NOMO-1 treated with dmso at 0.1 percent for 144 hours (cell line): ENCODE data around the gene APOBEC4.

Experiments
- DNase-seq: peaks from one replicate; lab custom pipeline; 2025; ENCODE audit not compliant: unreplicated experiment; lab: John Stamatoyannopoulos, UW

Gene APOBEC4

GRCh38 chr1:183675883-183676585, 22.9 kb upstream of the APOBEC4 start:
- DNase-seq: no peak

- no peak for DNase-seq
These were observed 22.3 kb upstream of the APOBEC4 start for GRCh38 chr1:183675381-183675780.

DNA sequence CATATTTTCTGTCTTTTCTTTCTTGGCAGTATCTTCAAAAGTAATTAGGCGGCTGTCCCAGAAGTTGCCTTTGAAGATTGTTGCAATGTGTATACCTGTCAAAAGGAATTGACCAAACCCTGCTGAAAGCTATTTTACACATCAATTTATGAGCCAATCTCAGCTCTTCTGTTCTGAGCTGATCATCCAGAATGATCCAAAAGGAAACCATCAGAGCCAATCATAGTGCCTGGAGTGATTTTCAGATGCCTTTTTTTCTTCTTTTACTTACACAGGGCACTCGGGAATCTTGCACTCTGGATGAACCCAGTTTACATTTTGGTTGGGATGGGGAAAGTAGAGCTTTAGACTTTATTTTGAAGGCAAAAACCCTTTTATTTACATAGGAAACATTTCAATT, 21.8 kb upstream of the APOBEC4 start:
- no peak for DNase-seq

GRCh38 chr1:183674339-183674738, 21.2 kb upstream of the APOBEC4 start:
- no peak for DNase-seq

GRCh38 chr1:183673605-183674323, 20.6 kb upstream of the APOBEC4 start:
- no peak for DNase-seq

- DNase-seq: no peak
These were observed 17.1 kb upstream of the APOBEC4 start for GRCh38 chr1:183670169-183670568.

DNA sequence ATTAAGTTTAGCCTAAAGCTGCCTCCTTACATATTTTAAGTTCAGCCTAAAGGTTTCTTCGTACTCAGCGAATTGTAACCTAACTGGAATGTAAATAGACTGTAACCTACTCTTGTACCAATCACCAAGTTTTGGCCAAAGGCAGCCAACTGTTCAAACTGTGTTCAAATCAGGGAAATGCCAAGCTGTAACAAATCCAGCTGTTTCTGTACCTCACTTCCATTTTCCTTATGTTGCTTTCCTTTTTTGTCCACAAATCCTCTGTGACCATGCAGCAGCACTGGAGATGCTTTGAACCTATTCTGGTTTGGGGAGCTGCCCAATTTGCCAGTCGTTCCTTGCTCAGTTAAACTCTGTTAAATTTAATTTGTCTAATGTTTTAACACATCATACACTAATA, 3.2 kb upstream of the APOBEC4 start:
- DNase-seq: no peak

GRCh38 chr1:183655562-183656075, 2.5 kb upstream of the APOBEC4 start:
- peak; percentile 49 for DNase-seq

- DNase-seq: no peak
These were observed 1.6 kb upstream of the APOBEC4 start for GRCh38 chr1:183654706-183655105.

DNA sequence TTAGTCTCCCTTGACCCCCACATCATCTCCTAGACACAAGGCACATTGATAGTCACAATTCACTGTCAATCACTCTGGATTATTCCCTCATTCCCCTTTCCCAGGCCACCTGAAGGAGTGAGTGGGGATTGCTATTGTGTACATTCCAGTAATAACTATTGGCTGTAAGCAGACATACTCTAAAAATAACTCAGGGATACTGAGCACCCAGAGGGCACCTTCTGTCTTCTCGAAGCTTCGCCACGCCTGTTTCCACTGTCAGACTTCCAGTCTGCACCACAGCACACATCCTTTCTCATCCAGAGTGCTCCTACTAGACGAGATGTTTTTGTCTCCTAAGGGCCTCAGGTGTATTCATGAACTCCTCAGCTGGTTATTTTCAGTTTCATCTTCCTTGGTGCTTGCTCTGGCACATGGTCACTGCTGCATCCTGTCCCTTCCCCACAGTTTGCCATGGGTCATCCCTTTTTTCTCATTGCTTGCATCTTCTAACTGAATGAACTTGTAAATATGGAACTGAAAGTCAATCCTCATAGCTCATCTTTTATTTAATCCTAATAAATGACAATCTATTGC, 848 bp upstream of the APOBEC4 start:
- no peak for DNase-seq

GRCh38 chr1:183653462-183653794, 312 bp upstream of the APOBEC4 start:
- no peak for DNase-seq

GRCh38 chr1:183652107-183652506, 1.0 kb downstream of the APOBEC4 start:
- no peak for DNase-seq

- no peak for DNase-seq
These were observed 1.5 kb downstream of the APOBEC4 start for GRCh38 chr1:183651612-183652011.

DNA sequence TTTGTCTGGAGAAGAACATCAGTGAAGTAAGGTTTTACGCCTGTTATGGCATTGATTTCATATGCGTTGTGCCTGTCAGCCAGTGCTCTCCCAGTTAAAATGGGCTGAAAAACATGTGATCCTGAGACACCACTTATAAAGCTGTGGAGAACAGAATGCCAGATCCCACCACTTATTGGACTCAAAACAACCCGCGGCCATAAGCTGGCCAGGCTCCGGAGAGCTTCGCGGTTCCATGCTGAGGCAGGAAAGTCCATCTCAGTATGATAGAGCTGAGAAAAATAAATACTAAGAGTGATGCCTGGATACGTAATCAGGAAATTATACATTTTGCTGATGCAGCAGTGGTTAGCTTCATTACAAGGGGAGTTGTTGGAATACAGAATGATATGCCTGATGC, 5.1 kb downstream of the APOBEC4 start:
- no peak for DNase-seq

DNA sequence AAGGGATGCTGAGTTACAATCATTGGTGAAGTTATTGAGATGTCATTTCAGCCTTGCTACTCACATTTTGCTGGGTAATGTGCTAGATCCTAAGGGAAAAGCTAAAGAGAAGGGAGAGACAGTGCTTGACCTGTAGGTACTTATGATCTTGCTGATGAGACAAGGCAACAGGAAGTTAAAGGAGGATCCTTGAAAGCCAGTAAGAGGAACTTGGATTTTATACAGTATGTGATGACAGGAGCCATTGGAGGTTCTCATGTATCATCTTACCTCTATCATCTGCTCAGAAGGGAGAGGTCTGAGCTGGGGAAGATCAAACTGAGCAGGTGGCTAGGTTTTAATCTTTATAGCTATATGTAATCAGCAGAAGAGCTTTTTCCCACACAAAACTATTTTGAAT, 6.3 kb downstream of the APOBEC4 start:
- DNase-seq: no peak

GRCh38 chr1:183645531-183645930, 7.6 kb downstream of the APOBEC4 start:
- no peak for DNase-seq

- DNase-seq: no peak
These were observed 10.9 kb downstream of the APOBEC4 start for GRCh38 chr1:183642166-183642565.

GRCh38 chr1:183640193-183640592, 12.9 kb downstream of the APOBEC4 start:
- no peak for DNase-seq

GRCh38 chr1:183638649-183639387, 14.3 kb downstream of the APOBEC4 start:
- peak; percentile 34 for DNase-seq

- DNase-seq: no peak
These were observed 16.3 kb downstream of the APOBEC4 start for GRCh38 chr1:183636783-183637182.

DNA sequence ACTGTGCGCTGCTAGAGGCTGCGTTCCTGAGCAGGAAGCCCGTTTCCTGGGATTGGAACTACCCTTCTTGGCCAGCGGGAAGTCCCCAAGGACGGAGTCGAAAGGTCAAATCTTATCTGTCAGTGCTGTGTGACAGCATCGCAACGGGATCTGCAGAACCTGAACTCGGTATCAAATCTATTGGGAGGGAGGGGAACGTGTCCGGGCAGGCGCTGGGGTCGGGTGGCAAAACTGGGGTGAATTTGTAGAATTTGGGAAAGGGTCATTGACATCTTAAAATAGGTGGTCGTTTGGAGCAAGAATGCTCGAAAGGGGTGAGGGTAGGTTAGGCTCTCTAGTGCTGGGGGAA, 16.8 kb downstream of the APOBEC4 start:
- no peak for DNase-seq
